GM19240 (cell line): ENCODE results near the gene SDHAF2.
"Not testable (repeated sequence)": the region's sequence is repeated elsewhere in the genome, so short reads cannot be mapped to it uniquely, and the experiment has no call there.

Source experiments
- DNase-seq: peaks from one replicate; pipeline ENCODE4 v3.0.0; 2011; ENCODE audit warnings: low spot score; ENCODE audit not compliant: insufficient read length

The SDHAF2 gene

GRCh38 chr11:61476371-61476770, 46.4 kb downstream of the SDHAF2 start:
- DNase-seq: no peak

GRCh38 chr11:61477126-61477525, 47.2 kb downstream of the SDHAF2 start:
- DNase-seq: no peak

- DNase-seq: peak; percentile 61
Measured at GRCh38 chr11:61477727-61478148, 47.8 kb downstream of the SDHAF2 start.

GRCh38 chr11:61479360-61480058, 49.6 kb downstream of the SDHAF2 start:
- DNase-seq: not testable (repeated sequence)

GRCh38 chr11:61480261-61480993, 50.5 kb downstream of the SDHAF2 start:
- DNase-seq: no peak

GRCh38 chr11:61480994-61481335, 51.0 kb downstream of the SDHAF2 start:
- no peak for DNase-seq

- DNase-seq: no peak
Measured at GRCh38 chr11:61481806-61482205, 51.9 kb downstream of the SDHAF2 start.

GRCh38 chr11:61482513-61482912, 52.6 kb downstream of the SDHAF2 start:
- no peak for DNase-seq

GRCh38 chr11:61484541-61484940, 54.6 kb downstream of the SDHAF2 start:
- no peak for DNase-seq

- no peak for DNase-seq
Measured at GRCh38 chr11:61485080-61485479, 55.2 kb downstream of the SDHAF2 start.

GRCh38 chr11:61486011-61486620, 56.2 kb downstream of the SDHAF2 start:
- no peak for DNase-seq

GRCh38 chr11:61486779-61487178, 56.9 kb downstream of the SDHAF2 start:
- DNase-seq: no peak

- no peak for DNase-seq
Measured at GRCh38 chr11:61487342-61488025, 57.6 kb downstream of the SDHAF2 start.

- DNase-seq: no peak
Measured at GRCh38 chr11:61488651-61489291, 58.8 kb downstream of the SDHAF2 start.

GRCh38 chr11:61489833-61490721, 60.2 kb downstream of the SDHAF2 start:
- no peak for DNase-seq

- no peak for DNase-seq
Measured at GRCh38 chr11:61491736-61492395, 61.9 kb downstream of the SDHAF2 start.

GRCh38 chr11:61494381-61494961, 64.5 kb downstream of the SDHAF2 start:
- DNase-seq: no peak

GRCh38 chr11:61495801-61496601, 66.1 kb downstream of the SDHAF2 start:
- DNase-seq: no peak
